Bronchial epithelial cell (primary cell): ENCODE measurements around the gene APCDD1L. TPM values are rescaled to one million over a fixed set of nuclear protein-coding genes. Genes with fewer than 3 reads are reported as not detected.

Experiments
- DNase-seq: peaks from one replicate; pipeline ENCODE4 v3.0.0-alpha.2; 2010; ENCODE audit warnings: low read depth
- FAIRE-seq: peaks from 2 replicates; lab custom pipeline; 2011; peaks lifted over from hg19 to GRCh38; lab: Jason Lieb, UNC
- H3K27me3 ChIP-seq: 2 replicates; pipeline ENCODE4 v1.5.1; 2011; ENCODE audit warnings: low read length; ENCODE audit not compliant: control insufficient read depth, insufficient read depth
- H3K36me3 ChIP-seq: 2 replicates; pipeline ENCODE4 v1.5.1; 2011; ENCODE audit warnings: low read length; ENCODE audit not compliant: control insufficient read depth, insufficient read depth
- H3K4me3 ChIP-seq: 2 replicates; pipeline ENCODE4 v1.5.1; 2011; ENCODE audit warnings: mild to moderate bottlenecking, low read depth, low read length, control low read depth
- total RNA-seq: library from RNA; depleted of rRNA; stranded (reverse); fragments of >200 nt; gene quantifications from 2 replicates; pipeline ENCODE4 v1.2.1, GENCODE V29; 2014
- TF ChIP-seq, protein P1 (sequence below): IDR thresholded peaks from 2 replicates; pipeline ENCODE4 v1.5.1; 2011; ENCODE audit warnings: mild to moderate bottlenecking, moderate library complexity, low read length, control low read depth, inconsistent platforms; ENCODE audit not compliant: insufficient read depth, severe bottlenecking

Gene APCDD1L
- total RNA-seq, 1 donor from 2014 or later, result under 0.01 TPM

- DNase-seq (no peak), FAIRE-seq (no peak)
- no peaks in the 10 kb centered on the region for H3K27me3 ChIP-seq
- no peak overlapping the region for H3K4me3 ChIP-seq
- peaks cover 4% of the 10 kb centered on the region for H3K36me3 ChIP-seq
- TF ChIP-seq, protein P1, sequence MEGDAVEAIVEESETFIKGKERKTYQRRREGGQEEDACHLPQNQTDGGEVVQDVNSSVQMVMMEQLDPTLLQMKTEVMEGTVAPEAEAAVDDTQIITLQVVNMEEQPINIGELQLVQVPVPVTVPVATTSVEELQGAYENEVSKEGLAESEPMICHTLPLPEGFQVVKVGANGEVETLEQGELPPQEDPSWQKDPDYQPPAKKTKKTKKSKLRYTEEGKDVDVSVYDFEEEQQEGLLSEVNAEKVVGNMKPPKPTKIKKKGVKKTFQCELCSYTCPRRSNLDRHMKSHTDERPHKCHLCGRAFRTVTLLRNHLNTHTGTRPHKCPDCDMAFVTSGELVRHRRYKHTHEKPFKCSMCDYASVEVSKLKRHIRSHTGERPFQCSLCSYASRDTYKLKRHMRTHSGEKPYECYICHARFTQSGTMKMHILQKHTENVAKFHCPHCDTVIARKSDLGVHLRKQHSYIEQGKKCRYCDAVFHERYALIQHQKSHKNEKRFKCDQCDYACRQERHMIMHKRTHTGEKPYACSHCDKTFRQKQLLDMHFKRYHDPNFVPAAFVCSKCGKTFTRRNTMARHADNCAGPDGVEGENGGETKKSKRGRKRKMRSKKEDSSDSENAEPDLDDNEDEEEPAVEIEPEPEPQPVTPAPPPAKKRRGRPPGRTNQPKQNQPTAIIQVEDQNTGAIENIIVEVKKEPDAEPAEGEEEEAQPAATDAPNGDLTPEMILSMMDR, result no peak
Observed at GRCh38 chr20:58446264-58446959, 68.8 kb downstream of the APCDD1L start.

DNA sequence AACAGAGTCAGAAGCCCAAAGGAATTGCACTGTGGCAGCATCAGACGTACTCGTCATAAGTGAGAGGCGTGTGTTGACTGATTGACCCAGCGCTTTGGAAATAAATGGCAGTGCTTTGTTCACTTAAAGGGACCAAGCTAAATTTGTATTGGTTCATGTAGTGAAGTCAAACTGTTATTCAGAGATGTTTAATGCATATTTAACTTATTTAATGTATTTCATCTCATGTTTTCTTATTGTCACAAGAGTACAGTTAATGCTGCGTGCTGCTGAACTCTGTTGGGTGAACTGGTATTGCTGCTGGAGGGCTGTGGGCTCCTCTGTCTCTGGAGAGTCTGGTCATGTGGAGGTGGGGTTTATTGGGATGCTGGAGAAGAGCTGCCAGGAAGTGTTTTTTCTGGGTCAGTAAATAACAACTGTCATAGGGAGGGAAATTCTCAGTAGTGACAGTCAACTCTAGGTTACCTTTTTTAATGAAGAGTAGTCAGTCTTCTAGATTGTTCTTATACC is 70.4 kb downstream of the APCDD1L start:
- Histone ChIP-seq H3K27me3 (no peaks in the 10 kb centered on the region), H3K4me3 (no peak overlapping the region), H3K36me3 (peaks cover 6% of the 10 kb centered on the region)
- TF ChIP-seq, protein P1, result no peak
- DNase-seq (no peak), FAIRE-seq (no peak)

GRCh38 chr20:58441723-58442122 is 73.5 kb downstream of the APCDD1L start:
- peaks cover 9% of the 10 kb centered on the region for H3K36me3 ChIP-seq
- FAIRE-seq (no peak), DNase-seq (no peak)
- H3K27me3 ChIP-seq, result no peaks in the 10 kb centered on the region
- TF ChIP-seq, protein P1, result no peak
- no peak overlapping the region for H3K4me3 ChIP-seq

GRCh38 chr20:58440021-58440767 is 75.0 kb downstream of the APCDD1L start:
- TF ChIP-seq, protein P1, result no peak
- peaks cover 8% of the 10 kb centered on the region for H3K36me3 ChIP-seq

DNA sequence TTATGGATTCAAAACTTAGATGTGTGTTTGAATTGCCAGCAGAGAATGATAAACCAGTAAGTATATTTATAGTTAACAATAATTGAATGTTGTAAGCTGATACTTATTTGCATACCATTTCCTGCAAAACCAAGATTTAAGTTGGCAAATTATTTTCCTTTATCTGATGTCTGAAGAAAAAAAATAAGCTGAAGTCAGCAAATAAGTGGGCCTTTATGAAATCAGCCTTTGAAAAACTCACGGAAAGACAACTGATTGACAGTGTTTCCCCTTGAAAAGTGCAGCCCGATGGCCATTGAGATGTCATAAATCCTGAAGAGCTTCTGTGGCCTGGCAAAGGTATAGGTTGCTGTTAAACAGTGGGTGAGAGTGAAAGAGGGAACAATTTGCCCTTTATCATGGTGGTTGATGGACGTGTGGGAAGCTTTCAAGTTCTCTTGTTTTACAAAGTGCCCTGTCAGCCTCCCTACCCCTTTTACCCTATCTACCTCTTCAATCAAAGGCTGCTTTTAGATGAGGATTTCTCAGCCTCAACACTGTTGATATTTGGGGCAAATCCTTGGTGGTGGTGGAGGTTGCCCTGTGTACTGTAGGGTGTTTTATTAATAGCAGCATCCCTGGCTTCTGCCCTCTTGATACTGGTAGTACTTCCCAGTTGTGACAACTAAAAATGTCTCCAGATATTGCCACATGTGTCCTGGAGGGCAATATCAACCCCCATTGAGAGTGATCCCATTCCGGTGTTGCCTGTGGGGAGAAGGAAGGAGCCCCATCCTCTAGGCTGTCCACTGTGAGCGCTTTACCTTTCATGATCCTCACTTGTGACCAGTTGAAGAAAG is 76.0 kb downstream of the APCDD1L start:
- Histone ChIP-seq H3K27me3 (no peaks in the 10 kb centered on the region), H3K4me3 (no peak overlapping the region), H3K36me3 (peaks cover 8% of the 10 kb centered on the region)
- FAIRE-seq (no peak), DNase-seq (no peak)
- TF ChIP-seq, protein P1, result no peak

More at GRCh38 chr20:58440021-58440767, 75.0 kb downstream of the APCDD1L start:
- Histone ChIP-seq H3K4me3 (no peak overlapping the region), H3K27me3 (no peaks in the 10 kb centered on the region)
- FAIRE-seq (no peak), DNase-seq (no peak)
